ENCODE results near the gene NXPE2.

- TF ChIP-seq CTCF (IDR thresholded peaks at IDR 0.05): peak in 5 of 6 experiments; percentile 50 to 74 (median 60)
- TF ChIP-seq POLR2A (IDR thresholded peaks at IDR 0.05): no peak
These were observed 60.6 kb downstream of the NXPE2 start for GRCh38 chr11:114738954-114739353.

Data from esophagus squamous epithelium (tissue), 4 donors.